ENCODE measurements around the gene RPRD1A.
A peak's percentile ranks its signal among the peaks of the same experiment; 100 is the strongest.

Gene RPRD1A

DNA sequence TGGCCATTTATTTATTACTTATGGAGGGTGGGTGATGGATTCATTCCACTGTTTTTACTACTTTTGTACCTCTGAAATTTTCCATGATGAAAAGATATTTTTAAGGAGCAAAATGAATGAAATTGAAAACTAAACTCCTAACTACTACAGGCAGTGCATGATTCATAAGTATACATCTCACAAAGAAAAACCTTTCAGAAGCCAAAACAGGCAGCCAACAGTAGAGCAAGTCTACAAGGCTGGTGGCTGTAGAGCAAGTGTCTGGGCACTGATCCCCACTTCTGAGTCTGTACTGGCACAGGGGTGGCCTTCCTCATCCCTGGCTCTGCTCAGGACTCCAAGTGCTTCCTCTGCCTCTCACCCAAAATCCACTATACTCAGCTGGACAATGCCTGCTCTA, 103.0 kb downstream of the RPRD1A start:
- TF ChIP-seq, protein P1, sequence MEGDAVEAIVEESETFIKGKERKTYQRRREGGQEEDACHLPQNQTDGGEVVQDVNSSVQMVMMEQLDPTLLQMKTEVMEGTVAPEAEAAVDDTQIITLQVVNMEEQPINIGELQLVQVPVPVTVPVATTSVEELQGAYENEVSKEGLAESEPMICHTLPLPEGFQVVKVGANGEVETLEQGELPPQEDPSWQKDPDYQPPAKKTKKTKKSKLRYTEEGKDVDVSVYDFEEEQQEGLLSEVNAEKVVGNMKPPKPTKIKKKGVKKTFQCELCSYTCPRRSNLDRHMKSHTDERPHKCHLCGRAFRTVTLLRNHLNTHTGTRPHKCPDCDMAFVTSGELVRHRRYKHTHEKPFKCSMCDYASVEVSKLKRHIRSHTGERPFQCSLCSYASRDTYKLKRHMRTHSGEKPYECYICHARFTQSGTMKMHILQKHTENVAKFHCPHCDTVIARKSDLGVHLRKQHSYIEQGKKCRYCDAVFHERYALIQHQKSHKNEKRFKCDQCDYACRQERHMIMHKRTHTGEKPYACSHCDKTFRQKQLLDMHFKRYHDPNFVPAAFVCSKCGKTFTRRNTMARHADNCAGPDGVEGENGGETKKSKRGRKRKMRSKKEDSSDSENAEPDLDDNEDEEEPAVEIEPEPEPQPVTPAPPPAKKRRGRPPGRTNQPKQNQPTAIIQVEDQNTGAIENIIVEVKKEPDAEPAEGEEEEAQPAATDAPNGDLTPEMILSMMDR (IDR thresholded peaks at IDR 0.05; ENCODE audit: low read depth, low read length), result no peak
- no peak for DNase-seq (ENCODE audit: low read depth in 2 of 2)
- H3K4me3 ChIP-seq (replicated peaks in 1 of 2; ENCODE audit: low read depth in 2 of 2, low read length in 2 of 2), result no peak overlapping the region

DNA sequence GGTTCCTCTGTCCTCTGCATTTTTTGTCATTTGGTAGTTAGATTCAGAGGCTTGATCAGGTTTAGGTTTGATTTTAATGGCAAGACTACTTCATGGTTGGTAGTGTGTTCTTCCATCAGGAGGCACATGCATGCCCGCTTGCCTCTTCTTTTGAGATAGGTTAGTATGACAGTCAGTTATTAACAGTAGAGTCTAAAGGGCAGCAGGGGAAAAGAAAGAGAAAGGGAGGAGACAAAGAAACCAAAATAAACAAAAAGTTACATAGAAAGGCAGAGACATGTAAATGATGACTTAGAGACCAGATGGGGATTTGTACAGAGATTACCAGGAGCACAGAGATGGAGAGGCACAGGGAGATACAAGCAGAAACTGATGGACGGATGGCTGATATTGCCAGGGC, 105.0 kb downstream of the RPRD1A start:
- no peak overlapping the region for H3K4me3 ChIP-seq (replicated peaks in 1 of 2; ENCODE audit: low read depth in 2 of 2, low read length in 2 of 2)
- DNase-seq (ENCODE audit: low read depth in 2 of 2), result no peak
- TF ChIP-seq, protein P1 (IDR thresholded peaks at IDR 0.05; ENCODE audit: low read depth, low read length), result no peak

DNA sequence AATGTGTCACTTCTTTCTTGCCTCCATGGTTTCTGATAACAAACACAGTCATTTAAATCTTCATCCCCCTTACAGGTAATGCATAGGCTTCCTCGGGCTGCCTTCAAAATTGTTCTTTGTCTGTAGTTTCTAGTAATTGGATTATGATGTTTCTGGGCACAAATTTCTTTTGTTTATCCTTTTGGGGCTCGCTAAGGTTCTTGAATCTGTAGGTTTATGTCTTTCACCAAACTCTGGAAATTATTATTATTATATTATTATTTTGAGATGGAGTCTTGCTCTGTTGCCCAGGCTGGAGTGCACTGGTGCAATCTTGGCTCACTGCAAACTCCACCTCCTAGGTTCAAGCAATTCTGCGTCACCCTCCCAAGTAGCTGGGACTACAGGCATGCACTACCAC, 111.1 kb downstream of the RPRD1A start:
- no peak for DNase-seq (ENCODE audit: low read depth in 2 of 2)
- H3K4me3 ChIP-seq (replicated peaks in 1 of 2; ENCODE audit: low read depth in 2 of 2, low read length in 2 of 2), result no peak overlapping the region
- TF ChIP-seq, protein P1 (IDR thresholded peaks at IDR 0.05; ENCODE audit: low read depth, low read length), result no peak

DNA sequence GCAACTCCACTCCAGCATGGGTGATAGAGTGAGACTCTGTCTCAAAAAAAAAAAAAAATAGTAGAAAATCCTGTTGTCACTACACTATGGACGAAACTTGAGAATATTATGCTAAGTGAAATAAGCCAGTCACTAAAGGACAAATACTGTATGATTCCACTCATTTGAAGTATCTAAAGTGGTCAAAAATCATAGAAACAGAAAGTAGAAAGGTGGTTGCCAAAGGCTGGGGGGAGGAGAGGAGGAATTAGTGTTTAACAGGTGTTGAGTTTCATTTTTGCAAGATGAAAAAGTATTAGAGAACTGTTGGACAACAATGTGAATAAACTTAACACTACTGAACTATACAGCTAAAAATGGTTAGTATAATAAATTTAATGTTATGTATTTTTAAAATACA, 113.7 kb downstream of the RPRD1A start:
- TF ChIP-seq, protein P1 (IDR thresholded peaks at IDR 0.05; ENCODE audit: low read depth, low read length), result no peak
- no peak for DNase-seq (ENCODE audit: low read depth in 2 of 2)
- no peak overlapping the region for H3K4me3 ChIP-seq (replicated peaks in 1 of 2; ENCODE audit: low read depth in 2 of 2, low read length in 2 of 2)

DNA sequence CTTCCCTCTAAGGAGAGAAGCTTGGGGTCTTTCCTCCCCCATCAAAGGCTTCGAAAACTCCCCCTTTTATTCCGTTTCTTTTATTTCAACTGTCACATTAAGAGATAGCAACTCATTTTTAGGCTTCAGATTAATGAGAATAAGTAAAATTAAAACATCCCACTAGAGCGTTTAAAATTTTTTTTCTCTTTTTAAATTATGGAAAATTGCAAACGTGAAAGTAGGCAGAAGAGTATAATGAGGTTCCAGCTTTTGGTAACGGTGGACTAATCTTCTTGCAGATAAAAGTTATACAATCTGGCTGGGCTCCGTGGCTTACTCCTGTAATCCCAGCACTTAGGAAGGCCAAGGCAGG, 116.8 kb downstream of the RPRD1A start:
- TF ChIP-seq, protein P1 (IDR thresholded peaks at IDR 0.05; ENCODE audit: low read depth, low read length), result no peak
- no peak for DNase-seq (ENCODE audit: low read depth in 2 of 2)
- no peak overlapping the region for H3K4me3 ChIP-seq (replicated peaks in 1 of 2; ENCODE audit: low read depth in 2 of 2, low read length in 2 of 2)

DNA sequence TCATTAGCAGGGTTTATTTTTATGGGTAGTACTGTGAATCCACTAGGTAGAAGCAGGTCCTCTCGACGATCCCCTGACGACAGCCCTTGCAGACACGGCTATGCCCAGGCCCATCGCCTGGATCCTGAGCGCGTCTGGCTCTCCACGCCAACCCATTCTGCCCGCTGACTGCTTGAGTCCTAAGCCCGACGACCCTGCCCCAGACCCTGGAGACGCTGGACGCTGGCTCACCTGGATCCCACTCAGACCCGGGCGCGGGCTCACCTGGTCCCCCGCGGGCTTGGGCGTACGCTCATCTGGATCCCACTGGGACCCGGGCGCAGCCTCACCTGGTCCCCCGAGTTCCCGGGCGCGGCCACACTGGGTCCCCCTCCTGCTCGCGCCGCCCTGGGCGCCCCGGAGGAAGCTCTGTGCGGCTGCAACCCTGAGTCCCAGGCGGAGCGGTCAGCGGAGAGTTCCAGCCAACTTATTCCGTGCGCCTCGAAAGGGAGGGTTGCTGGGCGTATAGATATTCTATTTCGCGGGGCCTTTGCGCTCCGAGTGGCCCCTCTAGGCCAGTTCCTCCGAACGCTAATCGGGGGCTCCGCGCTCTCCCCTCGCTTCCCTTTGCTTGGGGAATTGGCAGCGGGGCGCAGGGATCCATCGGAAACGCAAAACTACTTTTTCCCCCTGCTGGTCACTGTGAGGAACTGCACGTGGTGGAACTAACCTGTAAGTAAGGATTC, 117.3 kb downstream of the RPRD1A start:
- TF ChIP-seq, protein P1 (IDR thresholded peaks at IDR 0.05; ENCODE audit: low read depth, low read length), result peak; percentile 95
- H3K4me3 ChIP-seq (replicated peaks in 1 of 2; ENCODE audit: low read depth in 2 of 2, low read length in 2 of 2), result peak overlapping the region; percentile 55 to 60
- peak; percentile 73 for DNase-seq (ENCODE audit: low read depth in 2 of 2)

DNA sequence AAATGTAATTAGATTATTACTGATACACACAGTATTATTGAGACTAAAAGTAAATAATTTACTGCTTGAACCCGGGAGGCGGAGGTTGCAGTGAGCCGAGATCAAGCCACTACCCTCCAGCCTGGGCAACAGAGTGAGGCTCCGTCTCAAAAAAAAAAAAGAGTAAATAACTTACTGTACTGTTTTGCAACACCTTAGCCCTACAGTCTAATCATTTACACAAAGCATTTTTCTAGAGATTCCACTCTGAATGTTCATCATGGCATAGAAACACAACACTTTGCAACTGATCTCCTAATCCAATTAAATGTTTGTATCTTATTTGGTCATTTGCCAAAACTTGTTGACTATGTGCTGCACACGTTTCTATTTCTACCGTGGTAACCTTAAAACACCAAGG, 118.3 kb downstream of the RPRD1A start:
- TF ChIP-seq, protein P1 (IDR thresholded peaks at IDR 0.05; ENCODE audit: low read depth, low read length), result no peak
- DNase-seq (ENCODE audit: low read depth in 2 of 2), result no peak
- no peak overlapping the region for H3K4me3 ChIP-seq (replicated peaks in 1 of 2; ENCODE audit: low read depth in 2 of 2, low read length in 2 of 2)

Data from cardiac fibroblast (primary cell).